H9 (cell line): ENCODE results near the gene CRACR2B. TPM values are rescaled to one million over a fixed set of nuclear protein-coding genes. Genes with fewer than 3 reads are reported as not detected.

ENCODE experiments used
- DNase-seq: peaks from one replicate; pipeline ENCODE4 v3.0.0-alpha.2; 2017
- H2AFZ ChIP-seq: one replicate; pipeline ENCODE4 v1.6.1; 2013; ENCODE audit warnings: mild to moderate bottlenecking, low read length, control low read depth, moderate library complexity
- H2AK5ac ChIP-seq: 2 replicates; pipeline ENCODE4 v1.6.1; 2013; ENCODE audit warnings: low read length, control low read depth, mixed read lengths; ENCODE audit not compliant: insufficient read length
- H2BK120ac ChIP-seq: one replicate; pipeline ENCODE4 v1.6.1; 2013; ENCODE audit warnings: low read depth, mild to moderate bottlenecking, low read length, control low read depth, inconsistent platforms; ENCODE audit not compliant: poor library complexity, severe bottlenecking
- H2BK12ac ChIP-seq: 2 replicates; pipeline ENCODE4 v1.6.1; 2013; ENCODE audit warnings: low read length, control low read depth, mixed read lengths, low read depth; ENCODE audit not compliant: insufficient read length
- H2BK15ac ChIP-seq: 2 replicates; pipeline ENCODE4 v1.6.1; 2013; ENCODE audit warnings: low read depth, low read length, control low read depth
- H2BK20ac ChIP-seq: one replicate; pipeline ENCODE4 v1.6.1; 2013; ENCODE audit warnings: low read depth, mild to moderate bottlenecking, low read length, control low read depth, inconsistent platforms; ENCODE audit not compliant: poor library complexity, severe bottlenecking
- H2BK5ac ChIP-seq: 2 replicates; pipeline ENCODE4 v1.6.1; 2013; ENCODE audit warnings: low read length, control low read depth, mixed read lengths; ENCODE audit not compliant: insufficient read length
- H3K14ac ChIP-seq: 2 replicates; pipeline ENCODE4 v1.6.1; 2013; ENCODE audit warnings: low read length, control low read depth; ENCODE audit not compliant: insufficient read depth
- H3K18ac ChIP-seq: 2 replicates; pipeline ENCODE4 v1.6.1; 2013; ENCODE audit warnings: low read depth, mild to moderate bottlenecking, mixed read lengths, low read length, control low read depth; ENCODE audit not compliant: insufficient read length
- H3K23ac ChIP-seq: 2 replicates; pipeline ENCODE4 v1.6.1; 2013; ENCODE audit warnings: low read length, control low read depth, mixed read lengths, low read depth; ENCODE audit not compliant: insufficient read length
- H3K23me2 ChIP-seq: 2 replicates; pipeline ENCODE4 v1.6.1; 2013; ENCODE audit warnings: low read depth, mild to moderate bottlenecking, mixed read lengths, low read length, control low read depth; ENCODE audit not compliant: insufficient read length, poor library complexity, severe bottlenecking
- H3K27ac ChIP-seq: 2 replicates; pipeline ENCODE4 v1.5.1; 2013; ENCODE audit warnings: low read length, control low read depth, mixed read lengths, low read depth; ENCODE audit not compliant: insufficient read length
- H3K27me3 ChIP-seq: 2 replicates; pipeline ENCODE4 v1.6.1; 2013; ENCODE audit warnings: low read length, control low read depth, inconsistent platforms; ENCODE audit not compliant: insufficient read depth
- H3K4ac ChIP-seq: 2 replicates; pipeline ENCODE4 v1.6.1; 2013; ENCODE audit warnings: low read depth, mild to moderate bottlenecking, control low read depth, inconsistent platforms, low read length, moderate library complexity
- H3K4me1 ChIP-seq: 2 replicates; pipeline ENCODE4 v1.6.1; 2013; ENCODE audit warnings: low read length, control low read depth, inconsistent platforms; ENCODE audit not compliant: insufficient read depth
- H3K4me2 ChIP-seq: 2 replicates; pipeline ENCODE4 v1.6.1; 2013; ENCODE audit warnings: low read length, control low read depth, mixed read lengths; ENCODE audit not compliant: insufficient read length, insufficient read depth
- H3K56ac ChIP-seq: 2 replicates; pipeline ENCODE4 v1.6.1; 2013; ENCODE audit warnings: low read depth, mild to moderate bottlenecking, mixed read lengths, low read length, control low read depth; ENCODE audit not compliant: insufficient read length
- H3K79me1 ChIP-seq: 2 replicates; pipeline ENCODE4 v1.6.1; 2013; ENCODE audit warnings: low read depth, mild to moderate bottlenecking, moderate library complexity, low read length, control low read depth, inconsistent platforms; ENCODE audit not compliant: insufficient read depth, poor library complexity, severe bottlenecking
- H3K79me2 ChIP-seq: 2 replicates; pipeline ENCODE4 v1.6.1; 2013; ENCODE audit warnings: low read length, control low read depth, inconsistent platforms; ENCODE audit not compliant: insufficient read depth
- H3K9ac ChIP-seq: 2 replicates; pipeline ENCODE4 v1.6.1; 2013; ENCODE audit warnings: low read length, control low read depth, mixed read lengths; ENCODE audit not compliant: insufficient read length; ENCODE audit errors: extremely low read depth
- H3K9me3 ChIP-seq: one replicate; pipeline ENCODE4 v1.6.1; 2013; ENCODE audit warnings: low read depth, low read length, inconsistent platforms; ENCODE audit not compliant: control insufficient read depth
- H3T11ph ChIP-seq: one replicate; pipeline ENCODE4 v1.6.1; 2013; ENCODE audit warnings: mild to moderate bottlenecking, low read length, control low read depth, inconsistent platforms
- H4K20me1 ChIP-seq: one replicate; pipeline ENCODE4 v1.6.1; 2013; ENCODE audit not compliant: control insufficient read depth, insufficient read length, insufficient read depth
- H4K5ac ChIP-seq: 2 replicates; pipeline ENCODE4 v1.6.1; 2013; ENCODE audit warnings: low read depth, mild to moderate bottlenecking, mixed read lengths, low read length, control low read depth; ENCODE audit not compliant: insufficient read length
- H4K8ac ChIP-seq: replicated peaks from 2 replicates; pipeline ENCODE4 v1.6.1; 2013; ENCODE audit warnings: low read length, control low read depth, mixed read lengths, low read depth; ENCODE audit not compliant: insufficient read length
- H4K91ac ChIP-seq: 2 replicates; pipeline ENCODE4 v1.6.1; 2013; ENCODE audit warnings: low read depth, mild to moderate bottlenecking, moderate library complexity, mixed read lengths, low read length, control low read depth; ENCODE audit not compliant: insufficient read length
- H3K27ac Mint-ChIP-seq, 3 experiments: 2 replicates in 2 of 3; 3 replicates in 1 of 3; pipeline ENCODE4 v1.8.0; 2020 to 2021; ENCODE audit warnings: mixed read lengths in 3 of 3, mild to moderate bottlenecking in 1 of 3, moderate library complexity in 1 of 3
- H3K27me3 Mint-ChIP-seq: 2 replicates; pipeline ENCODE4 v1.8.0; 2021; ENCODE audit warnings: low read depth, mild to moderate bottlenecking, moderate library complexity, mixed read lengths
- H3K36me3 Mint-ChIP-seq, 3 experiments: 2 replicates in 2 of 3; 3 replicates in 1 of 3; pipeline ENCODE4 v1.8.0; 2020 to 2021; ENCODE audit warnings: low read depth in 3 of 3, mixed read lengths in 3 of 3; ENCODE audit not compliant: insufficient read depth in 1 of 3
- H3K4me1 Mint-ChIP-seq, 2 experiments: 2 replicates each; pipeline ENCODE4 v1.8.0; 2020; ENCODE audit warnings: mixed read lengths in 2 of 2
- H3K4me3 Mint-ChIP-seq, 2 experiments: 2 replicates in 1 of 2; 3 replicates in 1 of 2; pipeline ENCODE4 v1.8.0; 2020 to 2021; ENCODE audit warnings: mild to moderate bottlenecking in 2 of 2, mixed read lengths in 2 of 2, moderate library complexity in 1 of 2
- H3K9me3 Mint-ChIP-seq, 2 experiments: 2 replicates in 1 of 2; 3 replicates in 1 of 2; pipeline ENCODE4 v1.8.0; 2020; ENCODE audit warnings: mild to moderate bottlenecking in 2 of 2, mixed read lengths in 2 of 2, moderate library complexity in 1 of 2
- WGBS: extraction: QIAGEN DNeasy Blood & Tissue Kit; methylation state at CpG from one replicate; pipeline ENCODE4 v1.1.7; 2013; ENCODE audit warnings: missing lambda C conversion rate, low lambda C conversion rate, mixed read lengths; ENCODE audit not compliant: insufficient read length; ENCODE audit errors: extremely low coverage; 5-methylcytosine and 5-hydroxymethylcytosine counted together
- total RNA-seq: library from RNA; stranded (reverse); gene quantifications from 2 replicates; pipeline ENCODE4 v1.2.1, GENCODE V29; 2021
- TF ChIP-seq, protein P1 (sequence below): fragments of 200-600 bp; sonication (generic); conservative IDR thresholded peaks from 3 replicates; pipeline ENCODE4 v1.8.0; 2021; ENCODE audit warnings: antibody characterized with exemption, mild to moderate bottlenecking

CRACR2B gene
- total RNA-seq, 1 experiment from 2014 or later, result 29.0 TPM

DNA sequence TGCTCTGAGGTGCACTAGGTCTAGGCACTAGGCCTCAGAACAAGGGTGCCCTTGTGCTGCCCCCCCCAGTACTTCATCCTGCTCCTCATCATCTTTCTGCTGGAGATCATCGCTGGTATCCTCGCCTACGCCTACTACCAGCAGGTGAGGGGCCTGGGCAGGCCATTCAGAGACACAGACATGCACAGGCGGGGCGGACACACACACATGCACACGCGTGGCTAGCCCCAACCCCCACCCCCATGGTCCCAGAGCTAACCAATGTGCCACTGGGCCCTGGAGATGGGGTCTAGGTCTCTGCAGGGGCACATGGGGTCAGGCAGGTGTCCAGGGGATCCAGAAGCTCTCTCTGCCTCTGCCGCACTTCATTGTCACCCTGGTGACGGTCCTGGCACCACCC lies 9.0 kb downstream of the CRACR2B start:
- H3K9me3 Mint-ChIP-seq, result no peaks in the 10 kb centered on the region
- Histone ChIP-seq H3K27me3 (peaks cover 2% of the 10 kb centered on the region; the same call in 1 of the 2 replicates), H3K56ac (no peak overlapping the region), H2AFZ (no peak overlapping the region), H3K27ac (no peak overlapping the region), H3K23me2 (peaks cover 8% of the 10 kb centered on the region), H3K4me2 (no peak overlapping the region), H4K5ac (no peak overlapping the region), H3K9me3 (no peaks in the 10 kb centered on the region), H2AK5ac (no peak overlapping the region), H2BK20ac (no peak overlapping the region), H3K79me2 (no peaks in the 10 kb centered on the region; the same call in 1 of the 2 replicates), H4K91ac (no peak overlapping the region), H3K9ac (no peak overlapping the region), H3K18ac (no peak overlapping the region), H2BK5ac (no peak overlapping the region), H2BK120ac (no peak overlapping the region), H4K20me1 (no peaks in the 10 kb centered on the region), H2BK12ac (no peak overlapping the region), H3K79me1 (no peaks in the 10 kb centered on the region), H3K4me1 (no peaks in the 10 kb centered on the region), H3K14ac (no peak overlapping the region), H3K4ac (no peak overlapping the region), H4K8ac (no peak overlapping the region), H3T11ph (no peak overlapping the region), H3K23ac (no peak overlapping the region), H2BK15ac (no peak overlapping the region)
- H3K36me3 Mint-ChIP-seq, result peaks cover 10 to 54% (median 46%) of the 10 kb centered on the region in 3 experiments; a peak in 6 of 7 replicates
- no CpG with 5 or more reads among the region's 9 CpGs for WGBS
- H3K27me3 Mint-ChIP-seq, result peaks cover 7% of the 10 kb centered on the region
- H3K27ac Mint-ChIP-seq, result no peak overlapping the region
- TF ChIP-seq, protein P1, sequence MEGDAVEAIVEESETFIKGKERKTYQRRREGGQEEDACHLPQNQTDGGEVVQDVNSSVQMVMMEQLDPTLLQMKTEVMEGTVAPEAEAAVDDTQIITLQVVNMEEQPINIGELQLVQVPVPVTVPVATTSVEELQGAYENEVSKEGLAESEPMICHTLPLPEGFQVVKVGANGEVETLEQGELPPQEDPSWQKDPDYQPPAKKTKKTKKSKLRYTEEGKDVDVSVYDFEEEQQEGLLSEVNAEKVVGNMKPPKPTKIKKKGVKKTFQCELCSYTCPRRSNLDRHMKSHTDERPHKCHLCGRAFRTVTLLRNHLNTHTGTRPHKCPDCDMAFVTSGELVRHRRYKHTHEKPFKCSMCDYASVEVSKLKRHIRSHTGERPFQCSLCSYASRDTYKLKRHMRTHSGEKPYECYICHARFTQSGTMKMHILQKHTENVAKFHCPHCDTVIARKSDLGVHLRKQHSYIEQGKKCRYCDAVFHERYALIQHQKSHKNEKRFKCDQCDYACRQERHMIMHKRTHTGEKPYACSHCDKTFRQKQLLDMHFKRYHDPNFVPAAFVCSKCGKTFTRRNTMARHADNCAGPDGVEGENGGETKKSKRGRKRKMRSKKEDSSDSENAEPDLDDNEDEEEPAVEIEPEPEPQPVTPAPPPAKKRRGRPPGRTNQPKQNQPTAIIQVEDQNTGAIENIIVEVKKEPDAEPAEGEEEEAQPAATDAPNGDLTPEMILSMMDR, result no peak
- no peak for DNase-seq
- H3K4me1 Mint-ChIP-seq, result peaks cover 21 to 35% of the 10 kb centered on the region in 2 experiments
- no peak overlapping the region for H3K4me3 Mint-ChIP-seq
